CD4-positive, alpha-beta T cell treated with Interleukin-6 at 100 ng/mL for 8 hours (primary cell): ENCODE measurements around the gene GOLPH3.
"Not testable (repeated sequence)": the region's sequence is repeated elsewhere in the genome, so short reads cannot be mapped to it uniquely, and the experiment has no call there.

Source experiments
- DNase-seq: peaks from one replicate; pipeline ENCODE4 v3.0.0-alpha.2; 2020; ENCODE audit warnings: mixed read lengths, low spot score

The GOLPH3 gene

GRCh38 chr5:32135086-32135485, 39.0 kb downstream of the GOLPH3 start:
- DNase-seq: no peak

DNA sequence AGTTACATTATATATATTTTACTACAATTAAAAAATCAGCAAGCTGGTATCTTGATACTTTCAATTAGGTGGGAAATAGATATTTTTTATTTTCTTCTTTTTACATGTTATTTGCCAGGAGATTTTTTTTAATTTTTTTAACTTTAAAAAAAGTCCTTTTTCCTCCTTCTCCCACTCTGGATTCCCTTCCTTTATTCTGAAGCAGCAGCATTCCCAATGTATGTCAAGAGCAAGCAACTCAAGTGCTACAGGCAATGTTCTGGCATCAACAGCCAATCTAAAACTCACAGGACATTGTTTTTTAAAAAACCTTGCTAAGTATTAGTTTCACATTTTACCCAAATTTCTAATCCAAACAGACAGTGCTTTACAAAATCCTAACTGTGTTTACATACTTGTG, 41.4 kb downstream of the GOLPH3 start:
- no peak for DNase-seq

- DNase-seq: no peak
Observed at GRCh38 chr5:32131604-32132003, 42.5 kb downstream of the GOLPH3 start.

DNA sequence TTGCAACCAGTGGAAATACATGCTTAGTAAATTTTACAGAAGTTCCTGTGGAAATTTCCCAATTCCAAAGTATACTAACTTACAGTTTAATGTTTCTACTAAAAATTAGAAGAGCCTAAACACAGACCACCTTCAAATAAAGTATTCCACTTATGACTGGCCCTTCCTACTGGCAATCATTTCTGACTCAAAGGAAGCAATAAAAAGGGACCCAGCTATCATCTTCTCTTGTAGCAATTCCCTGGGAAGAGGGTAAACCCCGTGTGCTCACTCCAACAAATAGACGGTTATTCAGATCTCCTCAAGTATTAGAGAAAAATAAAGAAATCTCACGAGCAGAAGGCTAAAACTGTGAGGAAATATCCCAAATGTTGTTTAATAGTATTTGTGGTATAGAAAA, 43.3 kb downstream of the GOLPH3 start:
- no peak for DNase-seq

DNA sequence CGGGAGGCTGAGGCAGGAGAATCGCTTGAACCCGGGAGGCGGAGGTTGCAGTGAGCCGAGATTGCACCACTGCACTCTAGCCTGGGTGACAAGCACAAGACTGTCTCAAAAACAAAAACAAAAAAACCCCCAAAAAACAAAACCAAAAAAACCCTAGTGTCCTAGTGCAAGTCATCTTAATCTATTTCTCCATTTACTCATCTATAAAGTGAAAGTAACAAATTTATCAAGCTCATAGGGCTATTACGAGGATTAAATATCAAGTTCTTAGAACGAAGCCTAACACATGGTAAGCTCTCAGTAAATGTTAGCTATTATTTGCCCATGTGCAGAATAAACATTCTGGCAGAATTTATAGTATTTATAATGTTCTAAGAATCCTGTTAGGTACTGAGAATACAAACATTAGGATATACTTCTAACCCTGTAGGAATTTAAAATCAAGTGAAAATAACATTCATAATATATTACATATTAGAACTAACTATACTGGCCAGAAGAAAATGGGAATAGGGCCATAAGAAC, 45.0 kb downstream of the GOLPH3 start:
- no peak for DNase-seq

GRCh38 chr5:32127711-32128110, 46.4 kb downstream of the GOLPH3 start:
- no peak for DNase-seq

DNA sequence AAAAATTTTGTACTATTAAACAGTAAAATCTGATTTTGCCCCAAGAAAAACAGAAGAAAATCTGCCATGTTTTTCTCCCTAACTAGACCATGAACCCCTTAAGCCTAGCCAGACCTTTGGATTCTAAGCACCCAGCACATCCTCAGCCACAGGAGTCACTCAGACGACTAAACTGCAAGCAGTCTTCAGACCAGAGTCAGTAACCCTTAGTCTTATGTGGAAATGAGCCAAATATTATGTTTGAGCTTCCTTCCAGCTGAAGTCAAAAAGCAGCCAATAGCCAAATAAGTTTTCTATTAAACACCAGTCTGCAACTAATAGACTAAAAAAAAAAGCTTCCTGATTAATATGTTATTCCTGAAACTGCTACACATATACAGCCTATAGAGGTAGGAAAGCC, 47.4 kb downstream of the GOLPH3 start:
- DNase-seq: no peak

GRCh38 chr5:32123889-32124676, 50.0 kb downstream of the GOLPH3 start:
- no peak for DNase-seq

- no peak for DNase-seq
Observed at GRCh38 chr5:32123058-32123805, 50.9 kb downstream of the GOLPH3 start.

GRCh38 chr5:32118922-32119321, 55.2 kb downstream of the GOLPH3 start:
- DNase-seq: not testable (repeated sequence)

GRCh38 chr5:32116574-32117313, 57.4 kb downstream of the GOLPH3 start:
- DNase-seq: no peak

- DNase-seq: no peak
Observed at GRCh38 chr5:32115985-32116384, 58.1 kb downstream of the GOLPH3 start.

GRCh38 chr5:32110111-32110696, 63.9 kb downstream of the GOLPH3 start:
- no peak for DNase-seq

DNA sequence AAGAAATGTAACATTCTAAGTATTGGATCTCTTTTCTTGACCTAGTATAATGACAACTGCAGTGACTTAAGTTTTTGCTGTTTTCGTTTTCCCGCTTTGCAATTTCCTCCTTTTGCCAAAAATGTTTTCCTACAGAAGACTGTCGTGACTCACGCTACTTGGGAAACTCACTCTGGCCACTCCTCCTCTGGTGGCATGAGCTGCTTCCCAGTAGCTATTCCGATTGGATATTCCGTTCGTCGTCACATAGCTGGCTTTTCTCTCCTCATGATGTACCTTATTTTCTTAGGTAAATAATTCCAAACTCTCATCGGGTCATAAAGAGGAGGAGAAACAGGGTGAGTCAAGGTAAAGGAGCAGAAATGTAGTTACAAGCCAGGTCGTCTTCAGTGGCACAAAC, 64.9 kb downstream of the GOLPH3 start:
- no peak for DNase-seq

DNA sequence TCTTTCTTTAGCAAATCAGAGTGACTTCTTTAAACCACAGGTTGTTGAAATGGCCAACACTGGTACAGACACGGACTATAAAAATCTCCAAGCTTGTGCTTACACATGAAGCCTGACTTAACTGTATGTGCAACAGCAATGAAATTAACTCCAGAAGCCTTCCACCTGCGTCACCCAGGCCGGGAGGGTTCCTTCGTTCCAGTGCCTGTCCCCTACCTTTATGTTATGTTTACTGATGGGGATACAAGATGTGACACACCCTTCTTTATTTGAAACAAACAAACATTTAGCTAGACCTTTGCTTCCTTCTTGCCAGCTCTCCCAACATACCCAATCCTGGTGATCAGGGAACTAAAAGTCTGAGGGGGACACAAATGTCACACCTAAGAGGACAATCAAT, 66.0 kb downstream of the GOLPH3 start:
- DNase-seq: no peak

- DNase-seq: no peak
Observed at GRCh38 chr5:32107291-32107690, 66.8 kb downstream of the GOLPH3 start.

- no peak for DNase-seq
Observed at GRCh38 chr5:32103521-32103920, 70.6 kb downstream of the GOLPH3 start.

- DNase-seq: no peak
Observed at GRCh38 chr5:32102254-32102986, 71.7 kb downstream of the GOLPH3 start.

DNA sequence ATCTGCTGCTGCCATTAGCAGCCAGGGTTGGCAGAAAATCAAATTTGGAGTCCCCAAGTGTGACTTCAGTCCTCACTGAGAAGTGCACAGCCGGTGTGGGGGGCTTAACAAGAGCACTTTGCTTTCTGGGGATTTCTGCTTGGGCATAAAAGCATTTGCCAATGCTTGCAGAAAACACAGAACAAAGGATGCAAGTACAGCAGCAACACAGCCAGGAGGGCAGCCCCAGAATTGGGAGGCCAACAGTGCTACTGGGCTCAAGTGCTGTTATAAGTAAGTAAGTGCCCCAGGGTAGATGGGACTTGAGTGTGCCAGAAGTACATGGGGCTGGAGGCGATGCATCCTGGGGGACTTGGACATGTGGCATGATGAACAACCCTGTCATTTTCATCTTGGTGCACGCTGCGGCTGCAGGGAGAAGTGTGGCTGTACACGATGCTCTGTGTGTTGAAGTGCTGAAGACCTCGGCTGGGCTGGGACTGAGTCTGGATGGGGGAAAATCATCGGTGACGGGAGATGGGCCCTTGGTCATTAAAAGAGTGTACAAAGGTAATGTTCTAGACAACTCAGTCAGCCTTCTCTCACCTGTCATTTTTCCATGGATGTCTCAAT, 73.3 kb downstream of the GOLPH3 start:
- no peak for DNase-seq

DNA sequence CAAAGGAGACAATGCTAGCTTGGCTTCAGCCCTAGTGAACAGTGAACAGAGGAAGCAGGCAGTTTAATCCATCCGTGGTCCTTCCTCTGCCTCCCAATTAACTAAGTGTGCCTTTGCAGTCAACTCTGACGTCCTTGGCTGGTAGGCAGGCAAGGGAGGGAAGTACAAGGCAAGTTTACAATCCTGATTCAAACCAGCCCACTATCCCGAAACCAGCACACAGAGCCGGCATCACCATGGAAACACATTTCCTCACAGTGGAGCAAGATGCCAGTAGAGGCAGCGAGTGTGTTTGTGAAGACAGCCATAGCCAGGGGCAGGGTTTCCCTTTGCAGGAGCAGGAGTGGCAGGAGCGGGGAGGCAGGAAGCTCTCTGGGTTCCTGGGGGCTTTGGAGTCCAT, 73.9 kb downstream of the GOLPH3 start:
- no peak for DNase-seq

DNA sequence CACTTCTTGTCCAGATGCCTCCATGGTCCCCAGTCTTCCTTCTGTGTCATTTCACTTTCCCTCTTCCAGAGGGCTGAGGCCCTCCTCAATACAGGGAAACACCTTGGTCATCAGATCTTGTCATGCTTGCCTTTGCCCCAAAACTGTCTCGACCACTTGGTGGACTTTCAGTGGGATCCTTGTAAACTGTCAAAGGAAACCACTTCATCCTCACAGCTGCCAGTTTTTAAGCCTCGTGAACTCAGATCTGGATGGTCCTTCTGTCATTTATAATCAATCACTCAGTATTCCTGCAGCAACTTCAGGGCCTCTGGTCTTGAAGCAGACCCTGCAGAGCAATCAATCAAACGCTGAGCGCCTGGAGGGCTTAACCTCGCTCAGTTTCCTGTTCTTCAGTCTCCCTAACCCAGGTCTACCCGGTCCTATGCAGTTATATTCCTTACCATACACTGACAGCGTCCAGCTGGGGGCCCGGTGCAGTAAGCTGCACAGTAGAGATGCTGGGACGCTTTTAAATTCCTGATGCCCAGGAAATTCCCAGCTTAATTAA, 74.6 kb downstream of the GOLPH3 start:
- no peak for DNase-seq
